Smooth muscle cell (in vitro differentiated cells): ENCODE data around the gene CENPS. TPM values are rescaled to one million over a fixed set of nuclear protein-coding genes. Genes with fewer than 3 reads are reported as not detected.

Experiments
- DNase-seq: peaks from one replicate; lab custom pipeline; 2025; ENCODE audit not compliant: unreplicated experiment; lab: John Stamatoyannopoulos, UW
- H2AFZ ChIP-seq: fragments of 200-600 bp; sonication (generic); 2 replicates; pipeline ENCODE4 v1.6.0; 2016; ENCODE audit warnings: antibody characterized with exemption, low read depth, mild to moderate bottlenecking
- H3F3A ChIP-seq: fragments of 200-600 bp; sonication (generic); 2 replicates; pipeline ENCODE4 v1.6.0; 2017; ENCODE audit warnings: antibody characterized with exemption, low read depth
- H3K27ac ChIP-seq: fragments of 200-600 bp; sonication (generic); 2 replicates; pipeline ENCODE4 v1.5.1; 2016; ENCODE audit warnings: low read depth, mild to moderate bottlenecking
- H3K27me3 ChIP-seq: fragments of 200-600 bp; sonication (generic); 2 replicates; pipeline ENCODE4 v1.6.1; 2016; ENCODE audit warnings: low read depth, mild to moderate bottlenecking
- H3K36me3 ChIP-seq: fragments of 200-600 bp; sonication (generic); 2 replicates; pipeline ENCODE4 v1.5.1; 2016; ENCODE audit warnings: low read depth
- H3K4me1 ChIP-seq: fragments of 200-600 bp; sonication (generic); 2 replicates; pipeline ENCODE4 v1.5.1; 2016; ENCODE audit warnings: low read depth
- H3K4me2 ChIP-seq: fragments of 200-600 bp; sonication (generic); 2 replicates; pipeline ENCODE4 v1.6.0; 2016; ENCODE audit warnings: mild to moderate bottlenecking
- H3K4me3 ChIP-seq: fragments of 200-600 bp; sonication (generic); 2 replicates; pipeline ENCODE4 v1.5.1; 2016; ENCODE audit warnings: mild to moderate bottlenecking
- H3K79me2 ChIP-seq: fragments of 200-600 bp; sonication (generic); 2 replicates; pipeline ENCODE4 v1.6.0; 2016; ENCODE audit warnings: low read depth, mild to moderate bottlenecking
- H3K9ac ChIP-seq: fragments of 200-600 bp; sonication (generic); 2 replicates; pipeline ENCODE4 v1.6.0; 2016; ENCODE audit warnings: low read depth
- H3K9me3 ChIP-seq: fragments of 200-600 bp; sonication (generic); replicated peaks from 2 replicates; pipeline ENCODE4 v1.5.1; 2016; ENCODE audit warnings: low read depth
- H4K20me1 ChIP-seq: fragments of 200-600 bp; sonication (generic); 2 replicates; pipeline ENCODE4 v1.6.0; 2016; ENCODE audit warnings: low read depth
- WGBS: methylation state at CpG from one replicate; pipeline ENCODE4 v1.1.7; 2016; ENCODE audit warnings: low lambda C conversion rate; 5-methylcytosine and 5-hydroxymethylcytosine counted together
- polyA plus RNA-seq: library from polyadenylated mRNA; unstranded; fragments of >200 nt; fragmentation: Nextera tagmentation; extraction: Ambion mirVana; gene quantifications from 2 replicates; pipeline ENCODE4 v1.2.1, GENCODE V29; 2016
- total RNA-seq: library from RNA; depleted of rRNA; stranded (reverse); fragments of >200 nt; gene quantifications from 2 replicates; pipeline ENCODE4 v1.2.3, GENCODE V29; 2014
- TF ChIP-seq, protein P1 (sequence below): fragments of 200-600 bp; sonication (generic); IDR thresholded peaks from 2 replicates; pipeline ENCODE4 v1.5.1; 2017; ENCODE audit warnings: borderline replicate concordance, mild to moderate bottlenecking, antibody characterized with exemption; ENCODE audit not compliant: insufficient read depth, poor library complexity, severe bottlenecking

The CENPS gene
- total and polyA plus RNA-seq, 2 experiments from 2014 or later, result 7.6 to 16.3 TPM

DNA sequence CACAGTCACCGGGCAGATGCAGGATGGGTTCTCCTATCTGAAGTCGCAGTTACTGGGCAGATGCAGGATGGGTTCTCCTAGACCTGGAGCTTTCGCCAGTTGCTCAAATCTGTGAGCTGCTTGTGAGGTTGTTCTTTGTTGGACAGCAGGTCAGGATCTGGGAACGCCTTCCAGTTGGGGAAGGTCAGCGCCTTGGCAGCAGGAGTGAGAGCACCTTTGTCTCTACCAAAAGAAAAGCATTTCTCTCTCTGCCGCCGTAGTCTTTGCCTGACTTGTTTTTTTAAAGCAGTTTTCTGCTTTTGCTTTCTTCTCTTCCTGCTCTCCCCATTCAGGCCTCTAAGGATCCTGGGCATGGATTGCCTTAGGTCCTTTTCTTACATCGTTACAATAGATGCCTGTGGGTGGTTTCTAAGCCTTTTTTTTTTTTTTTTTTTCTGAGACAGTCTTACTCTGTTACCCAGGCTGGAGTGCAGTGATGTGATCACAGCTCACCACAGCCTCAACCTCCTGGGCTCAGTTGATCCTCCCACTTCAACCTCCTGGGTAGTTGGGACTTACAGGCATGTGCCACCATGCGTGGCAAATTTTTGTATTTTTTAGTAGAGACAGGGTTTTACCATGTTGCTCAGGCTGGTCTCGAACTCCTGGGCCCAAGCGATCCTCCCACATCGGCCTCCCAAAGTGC is 60.2 kb downstream of the CENPS start:
- Histone ChIP-seq H3K79me2 (peaks cover 49% of the 10 kb centered on the region), H3K9ac (no peak overlapping the region), H3K4me1 (peaks cover 16% of the 10 kb centered on the region), H3F3A (no peaks in the 10 kb centered on the region), H3K36me3 (no peaks in the 10 kb centered on the region), H3K27me3 (no peaks in the 10 kb centered on the region), H4K20me1 (peaks cover 94% of the 10 kb centered on the region), H3K9me3 (no peaks in the 10 kb centered on the region), H3K4me2 (no peak overlapping the region), H2AFZ (no peak overlapping the region), H3K4me3 (no peak overlapping the region), H3K27ac (no peak overlapping the region)
- 90% methylated on average over 12 of the region's 12 CpGs for WGBS
- DNase-seq, result no peak
- TF ChIP-seq, protein P1, sequence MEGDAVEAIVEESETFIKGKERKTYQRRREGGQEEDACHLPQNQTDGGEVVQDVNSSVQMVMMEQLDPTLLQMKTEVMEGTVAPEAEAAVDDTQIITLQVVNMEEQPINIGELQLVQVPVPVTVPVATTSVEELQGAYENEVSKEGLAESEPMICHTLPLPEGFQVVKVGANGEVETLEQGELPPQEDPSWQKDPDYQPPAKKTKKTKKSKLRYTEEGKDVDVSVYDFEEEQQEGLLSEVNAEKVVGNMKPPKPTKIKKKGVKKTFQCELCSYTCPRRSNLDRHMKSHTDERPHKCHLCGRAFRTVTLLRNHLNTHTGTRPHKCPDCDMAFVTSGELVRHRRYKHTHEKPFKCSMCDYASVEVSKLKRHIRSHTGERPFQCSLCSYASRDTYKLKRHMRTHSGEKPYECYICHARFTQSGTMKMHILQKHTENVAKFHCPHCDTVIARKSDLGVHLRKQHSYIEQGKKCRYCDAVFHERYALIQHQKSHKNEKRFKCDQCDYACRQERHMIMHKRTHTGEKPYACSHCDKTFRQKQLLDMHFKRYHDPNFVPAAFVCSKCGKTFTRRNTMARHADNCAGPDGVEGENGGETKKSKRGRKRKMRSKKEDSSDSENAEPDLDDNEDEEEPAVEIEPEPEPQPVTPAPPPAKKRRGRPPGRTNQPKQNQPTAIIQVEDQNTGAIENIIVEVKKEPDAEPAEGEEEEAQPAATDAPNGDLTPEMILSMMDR, result no peak

Other genes with a start within 250 kb of the CENPS start
- gene KIF1B, start 219.9 kb upstream of the CENPS start, total RNA-seq, result 29.6 and 34.3 TPM in 2 replicates
- gene KIF1B, start 219.9 kb upstream of the CENPS start, polyA plus RNA-seq, result 9.1 and 15.1 TPM in 2 replicates
- 64.7 and 86.1 TPM in 2 replicates for gene PGD, start 31.4 kb upstream of the CENPS start, total RNA-seq
- gene PGD, start 31.4 kb upstream of the CENPS start, polyA plus RNA-seq, result 117 and 118 TPM in 2 replicates
- 1.0 TPM in 1 of 2 replicates, not detected in the other for gene CORT, start 19.6 kb downstream of the CENPS start, total RNA-seq
- gene CORT, start 19.6 kb downstream of the CENPS start, polyA plus RNA-seq, result 0.83 TPM in 1 of 2 replicates, not detected in the other
- 18.6 and 27.6 TPM in 2 replicates for gene DFFA, start 42.1 kb downstream of the CENPS start, total RNA-seq
- 30.0 and 35.2 TPM in 2 replicates for gene DFFA, start 42.1 kb downstream of the CENPS start, polyA plus RNA-seq
- 8.2 and 14.2 TPM in 2 replicates for gene PEX14, start 44.5 kb downstream of the CENPS start, total RNA-seq
- gene PEX14, start 44.5 kb downstream of the CENPS start, polyA plus RNA-seq, result 15.2 and 23.1 TPM in 2 replicates